ENCODE data around the gene UGT2B15.
"Not testable (repeated sequence)": the region's sequence is repeated elsewhere in the genome, so short reads cannot be mapped to it uniquely, and the experiment has no call there.

The UGT2B15 gene

GRCh38 chr4:68667551-68667950 is 2.9 kb downstream of the UGT2B15 start:
- not testable (repeated sequence) for H3K4me1 Mint-ChIP-seq, H3K9me3 Mint-ChIP-seq

GRCh38 chr4:68664721-68665120 is 5.7 kb downstream of the UGT2B15 start:
- not testable (repeated sequence) for ATAC-seq; H3K9me3 Mint-ChIP-seq; H3K4me1 Mint-ChIP-seq; H3K4me3 Mint-ChIP-seq; H3K27ac Mint-ChIP-seq; H3K36me3 Mint-ChIP-seq; DNase-seq (ENCODE audit: low spot score in 2 of 2)

More at GRCh38 chr4:68667551-68667950, 2.9 kb downstream of the UGT2B15 start:
- ATAC-seq; DNase-seq (ENCODE audit: low spot score in 2 of 2); H3K36me3 Mint-ChIP-seq; H3K4me3 Mint-ChIP-seq; H3K27ac Mint-ChIP-seq: not testable (repeated sequence)

- not testable (repeated sequence) for ATAC-seq; H3K4me3 Mint-ChIP-seq; DNase-seq (ENCODE audit: low spot score in 2 of 2); H3K36me3 Mint-ChIP-seq; H3K27ac Mint-ChIP-seq; H3K4me1 Mint-ChIP-seq; H3K9me3 Mint-ChIP-seq
Measured at GRCh38 chr4:68662836-68663574, 7.4 kb downstream of the UGT2B15 start.

GRCh38 chr4:68658672-68659071 is 11.8 kb downstream of the UGT2B15 start:
- H3K9me3 Mint-ChIP-seq: no peaks in the 10 kb centered on the region
- no peaks in the 10 kb centered on the region for H3K4me1 Mint-ChIP-seq
- H3K4me3 Mint-ChIP-seq: no peak overlapping the region
- H3K36me3 Mint-ChIP-seq: no peaks in the 10 kb centered on the region
- ATAC-seq: no peak
- H3K27ac Mint-ChIP-seq: no peak overlapping the region
- no peak for DNase-seq (ENCODE audit: low spot score in 2 of 2)

- not testable (repeated sequence) for DNase-seq (ENCODE audit: low spot score in 2 of 2); H3K9me3 Mint-ChIP-seq; H3K27ac Mint-ChIP-seq; H3K36me3 Mint-ChIP-seq; H3K4me3 Mint-ChIP-seq; H3K4me1 Mint-ChIP-seq
- peak; percentile 40 for ATAC-seq
Measured at GRCh38 chr4:68657022-68657594, 13.3 kb downstream of the UGT2B15 start.

GRCh38 chr4:68656445-68656973 is 13.9 kb downstream of the UGT2B15 start:
- not testable (repeated sequence) for ATAC-seq; DNase-seq (ENCODE audit: low spot score in 2 of 2); H3K27ac Mint-ChIP-seq; H3K4me3 Mint-ChIP-seq; H3K9me3 Mint-ChIP-seq; H3K36me3 Mint-ChIP-seq; H3K4me1 Mint-ChIP-seq

- no peaks in the 10 kb centered on the region for H3K4me1 Mint-ChIP-seq
Measured at GRCh38 chr4:68655764-68656444, 14.5 kb downstream of the UGT2B15 start.

GRCh38 chr4:68654946-68655721 is 15.3 kb downstream of the UGT2B15 start:
- Mint-ChIP-seq H3K4me3 (no peak overlapping the region), H3K36me3 (no peaks in the 10 kb centered on the region), H3K9me3 (no peaks in the 10 kb centered on the region), H3K4me1 (no peaks in the 10 kb centered on the region), H3K27ac (no peak overlapping the region)
- DNase-seq (ENCODE audit: low spot score in 2 of 2): no peak
- ATAC-seq: no peak

More at GRCh38 chr4:68655764-68656444, 14.5 kb downstream of the UGT2B15 start:
- no peak for DNase-seq (ENCODE audit: low spot score in 2 of 2)
- H3K27ac Mint-ChIP-seq: no peak overlapping the region
- H3K9me3 Mint-ChIP-seq: no peaks in the 10 kb centered on the region
- no peak overlapping the region for H3K4me3 Mint-ChIP-seq
- no peaks in the 10 kb centered on the region for H3K36me3 Mint-ChIP-seq
- no peak for ATAC-seq

- no peaks in the 10 kb centered on the region for H3K9me3 Mint-ChIP-seq
- no peaks in the 10 kb centered on the region for H3K4me1 Mint-ChIP-seq
- ATAC-seq (no peak), DNase-seq (ENCODE audit: low spot score in 2 of 2) (no peak)
- no peaks in the 10 kb centered on the region for H3K36me3 Mint-ChIP-seq
- no peak overlapping the region for H3K27ac Mint-ChIP-seq
- no peak overlapping the region for H3K4me3 Mint-ChIP-seq
Measured at GRCh38 chr4:68651932-68652331, 18.5 kb downstream of the UGT2B15 start.

- Mint-ChIP-seq H3K9me3 (no peaks in the 10 kb centered on the region), H3K4me3 (no peak overlapping the region), H3K4me1 (no peaks in the 10 kb centered on the region), H3K36me3 (no peaks in the 10 kb centered on the region), H3K27ac (no peak overlapping the region)
- DNase-seq (ENCODE audit: low spot score in 2 of 2) (no peak), ATAC-seq (no peak)
Measured at GRCh38 chr4:68630371-68630770, 40.1 kb downstream of the UGT2B15 start.

- H3K4me1 Mint-ChIP-seq; ATAC-seq; DNase-seq (ENCODE audit: low spot score in 2 of 2); H3K36me3 Mint-ChIP-seq; H3K9me3 Mint-ChIP-seq; H3K27ac Mint-ChIP-seq; H3K4me3 Mint-ChIP-seq: not testable (repeated sequence)
Measured at GRCh38 chr4:68622731-68623130, 47.7 kb downstream of the UGT2B15 start.

GRCh38 chr4:68617003-68617698 is 53.3 kb downstream of the UGT2B15 start:
- H3K9me3 Mint-ChIP-seq: no peaks in the 10 kb centered on the region
- no peak overlapping the region for H3K4me3 Mint-ChIP-seq
- no peaks in the 10 kb centered on the region for H3K4me1 Mint-ChIP-seq
- no peak overlapping the region for H3K27ac Mint-ChIP-seq
- H3K36me3 Mint-ChIP-seq: no peaks in the 10 kb centered on the region
- DNase-seq (ENCODE audit: low spot score in 2 of 2): no peak
- no peak for ATAC-seq

- no peak for DNase-seq (ENCODE audit: low spot score in 2 of 2)
- Mint-ChIP-seq H3K9me3 (no peaks in the 10 kb centered on the region), H3K36me3 (no peaks in the 10 kb centered on the region), H3K4me3 (no peak overlapping the region), H3K4me1 (no peaks in the 10 kb centered on the region), H3K27ac (no peak overlapping the region)
- no peak for ATAC-seq
Measured at GRCh38 chr4:68615699-68616422, 54.6 kb downstream of the UGT2B15 start.

- DNase-seq (ENCODE audit: low spot score in 2 of 2): no peak
- Mint-ChIP-seq H3K9me3 (no peaks in the 10 kb centered on the region), H3K4me1 (no peaks in the 10 kb centered on the region), H3K27ac (no peak overlapping the region), H3K36me3 (no peaks in the 10 kb centered on the region), H3K4me3 (no peak overlapping the region)
- ATAC-seq: no peak
Measured at GRCh38 chr4:68613752-68614151, 56.7 kb downstream of the UGT2B15 start.
